ENCODE data around the gene PDE4D. TPM values are rescaled to one million over a fixed set of nuclear protein-coding genes. Genes with fewer than 3 reads are reported as not detected.

PDE4D gene
- total RNA-seq, 1 experiment from 2014 or later: 6.5 TPM

GRCh38 chr5:59149271-59149670 lies 744.3 kb downstream of the PDE4D start:
- DNase-seq (ENCODE audit: low spot score): no peak
- H3K4me3 ChIP-seq (ENCODE audit: low read depth, low read length, poor library complexity, severe bottlenecking): no peak overlapping the region
- H3K36me3 ChIP-seq (ENCODE audit: insufficient read depth, low read length, poor library complexity, severe bottlenecking): no peaks in the 10 kb centered on the region
- intact Hi-C loops (cut with micrococcal nuclease; ENCODE audit: unreplicated experiment): no loop called here
- no peak overlapping the region for H3K27ac ChIP-seq (ENCODE audit: low read depth, low read length, poor library complexity, severe bottlenecking)
- ChIA-PET POLR2A (ENCODE audit: low non-redundant PET) (no interaction called here), CTCF (no interaction called here)
- no peak for TF ChIP-seq EZH2 (IDR thresholded peaks at IDR 0.05; ENCODE audit: borderline replicate concordance, low read depth, low read length, poor library complexity, severe bottlenecking)
- TF ChIP-seq CTCF (conservative IDR thresholded peaks at IDR 0.05; ENCODE audit: low read depth, low read length): no peak
- H3K4me1 ChIP-seq (ENCODE audit: insufficient read depth, low read length, poor library complexity, severe bottlenecking): no peaks in the 10 kb centered on the region
- no peaks in the 10 kb centered on the region for H3K9me3 ChIP-seq (ENCODE audit: low read depth, low read length, poor library complexity, severe bottlenecking)
- no TSS peak for BruUV-seq (replicated peaks)
- no peaks in the 10 kb centered on the region for H3K27me3 ChIP-seq (replicated peaks; ENCODE audit: insufficient read depth, low read depth, low read length, poor library complexity)

DNA sequence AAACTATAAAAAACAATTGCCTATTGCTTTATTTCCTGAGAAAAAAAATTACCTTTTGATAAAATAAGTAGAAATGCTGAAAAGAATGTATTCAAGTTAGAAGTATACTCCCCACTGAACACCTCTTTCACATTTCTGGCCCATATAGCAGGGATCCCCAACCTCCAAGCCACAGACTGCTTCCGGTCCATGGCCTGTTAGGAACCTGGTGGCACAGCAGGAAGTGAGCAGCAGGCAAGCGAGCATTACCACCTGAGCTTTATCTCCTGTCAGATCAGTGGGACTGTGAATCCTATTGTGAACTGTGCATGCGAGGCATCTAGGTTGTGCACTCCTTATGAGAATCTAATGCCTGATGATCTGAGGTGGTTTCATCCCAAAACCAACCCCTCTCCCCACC lies 746.8 kb downstream of the PDE4D start:
- Histone ChIP-seq H3K27ac (ENCODE audit: low read depth, low read length, poor library complexity, severe bottlenecking) (no peak overlapping the region), H3K4me1 (ENCODE audit: insufficient read depth, low read length, poor library complexity, severe bottlenecking) (no peaks in the 10 kb centered on the region), H3K36me3 (ENCODE audit: insufficient read depth, low read length, poor library complexity, severe bottlenecking) (no peaks in the 10 kb centered on the region), H3K4me3 (ENCODE audit: low read depth, low read length, poor library complexity, severe bottlenecking) (no peak overlapping the region), H3K27me3 (replicated peaks; ENCODE audit: insufficient read depth, low read depth, low read length, poor library complexity) (no peaks in the 10 kb centered on the region), H3K9me3 (ENCODE audit: low read depth, low read length, poor library complexity, severe bottlenecking) (no peaks in the 10 kb centered on the region)
- TF ChIP-seq CTCF (conservative IDR thresholded peaks at IDR 0.05; ENCODE audit: low read depth, low read length): no peak
- TF ChIP-seq EZH2 (IDR thresholded peaks at IDR 0.05; ENCODE audit: borderline replicate concordance, low read depth, low read length, poor library complexity, severe bottlenecking): no peak
- POLR2A ChIA-PET (ENCODE audit: low non-redundant PET): no interaction called here
- BruUV-seq (replicated peaks): no TSS peak
- DNase-seq (ENCODE audit: low spot score): no peak
- CTCF ChIA-PET: no interaction called here
- intact Hi-C loops (cut with micrococcal nuclease; ENCODE audit: unreplicated experiment): no loop called here

- no peaks in the 10 kb centered on the region for H3K9me3 ChIP-seq (ENCODE audit: low read depth, low read length, poor library complexity, severe bottlenecking)
- no peak overlapping the region for H3K27ac ChIP-seq (ENCODE audit: low read depth, low read length, poor library complexity, severe bottlenecking)
- no TSS peak for BruUV-seq (replicated peaks)
- CTCF ChIA-PET: no interaction called here
- no peak overlapping the region for H3K4me3 ChIP-seq (ENCODE audit: low read depth, low read length, poor library complexity, severe bottlenecking)
- TF ChIP-seq CTCF (conservative IDR thresholded peaks at IDR 0.05; ENCODE audit: low read depth, low read length): no peak
- TF ChIP-seq EZH2 (IDR thresholded peaks at IDR 0.05; ENCODE audit: borderline replicate concordance, low read depth, low read length, poor library complexity, severe bottlenecking): no peak
- no peak for DNase-seq (ENCODE audit: low spot score)
- H3K4me1 ChIP-seq (ENCODE audit: insufficient read depth, low read length, poor library complexity, severe bottlenecking): no peaks in the 10 kb centered on the region
- no peaks in the 10 kb centered on the region for H3K36me3 ChIP-seq (ENCODE audit: insufficient read depth, low read length, poor library complexity, severe bottlenecking)
- intact Hi-C loops (cut with micrococcal nuclease; ENCODE audit: unreplicated experiment): no loop called here
- no peaks in the 10 kb centered on the region for H3K27me3 ChIP-seq (replicated peaks; ENCODE audit: insufficient read depth, low read depth, low read length, poor library complexity)
- POLR2A ChIA-PET (ENCODE audit: low non-redundant PET): no interaction called here
Measured at GRCh38 chr5:59143926-59144333, 749.6 kb downstream of the PDE4D start.
